DOHH2 (cell line): ENCODE data around the gene CMTM3.

ENCODE experiments used
- H3F3A ChIP-seq: fragments of 200-600 bp; sonication (generic), shearing (Covaris generic); 2 replicates; pipeline ENCODE4 v1.6.0; 2016; ENCODE audit warnings: antibody characterized with exemption, mild to moderate bottlenecking; ENCODE audit not compliant: control insufficient read depth, insufficient read depth
- H3K27ac ChIP-seq: fragments of 200-600 bp; sonication (generic); 2 replicates; pipeline ENCODE4 v1.5.1; 2014; ENCODE audit warnings: low read depth, mild to moderate bottlenecking, low read length, moderate library complexity
- H3K27me3 ChIP-seq: fragments of 200-600 bp; sonication (generic); 2 replicates; pipeline ENCODE4 v1.6.1; 2014; ENCODE audit warnings: mild to moderate bottlenecking, low read length, mixed read lengths; ENCODE audit not compliant: control insufficient read depth
- H3K36me3 ChIP-seq: fragments of 200-600 bp; sonication (generic); 2 replicates; pipeline ENCODE4 v1.6.1; 2014; ENCODE audit warnings: mild to moderate bottlenecking, low read length, moderate library complexity, mixed read lengths; ENCODE audit not compliant: control insufficient read depth
- H3K4me1 ChIP-seq: fragments of 200-600 bp; sonication (generic); 2 replicates; pipeline ENCODE4 v1.6.1; 2014; ENCODE audit warnings: mild to moderate bottlenecking, low read length, mixed read lengths; ENCODE audit not compliant: control insufficient read depth
- H3K4me2 ChIP-seq: fragments of 200-600 bp; sonication (generic); 2 replicates; pipeline ENCODE4 v1.6.0; 2014; ENCODE audit warnings: mild to moderate bottlenecking, low read length, moderate library complexity
- H3K4me3 ChIP-seq: fragments of 200-600 bp; sonication (generic); 2 replicates; pipeline ENCODE4 v1.5.1; 2014; ENCODE audit warnings: mild to moderate bottlenecking, low read length, mixed read lengths
- H3K79me2 ChIP-seq: fragments of 200-600 bp; sonication (generic); 2 replicates; pipeline ENCODE4 v1.6.1; 2014; ENCODE audit warnings: mild to moderate bottlenecking, low read length, mixed read lengths; ENCODE audit not compliant: control insufficient read depth
- H3K9me2 ChIP-seq: fragments of 200-600 bp; sonication (generic); replicated peaks from 2 replicates; pipeline ENCODE4 v1.6.1; 2014; ENCODE audit warnings: mild to moderate bottlenecking, low read length, mixed read lengths; ENCODE audit not compliant: control insufficient read depth
- H3K9me3 ChIP-seq: fragments of 200-600 bp; sonication (generic); 2 replicates; pipeline ENCODE4 v1.6.1; 2014; ENCODE audit warnings: antibody characterized with exemption, low read length, mixed read lengths; ENCODE audit not compliant: control insufficient read depth, insufficient read depth
- H4K20me1 ChIP-seq: fragments of 200-600 bp; sonication (generic); 2 replicates; pipeline ENCODE4 v1.6.0; 2014; ENCODE audit warnings: low read depth, mild to moderate bottlenecking, antibody characterized with exemption, low read length, moderate library complexity; ENCODE audit not compliant: control insufficient read depth, insufficient read depth
- EZH2phosphoT487 ChIP-seq: fragments of 200-600 bp; sonication (generic); IDR thresholded peaks from 2 replicates; pipeline ENCODE4 v1.6.1; 2017; ENCODE audit warnings: borderline replicate concordance, mild to moderate bottlenecking, antibody characterized with exemption, low read length, moderate library complexity, mixed read lengths
- TF ChIP-seq, protein P1 (sequence below): fragments of 200-600 bp; sonication (generic); IDR thresholded peaks from one replicate; pipeline ENCODE4 v1.5.1; 2014; ENCODE audit warnings: antibody characterized with exemption, mild to moderate bottlenecking, low read depth, low read length; ENCODE audit not compliant: poor library complexity, severe bottlenecking

The CMTM3 gene

DNA sequence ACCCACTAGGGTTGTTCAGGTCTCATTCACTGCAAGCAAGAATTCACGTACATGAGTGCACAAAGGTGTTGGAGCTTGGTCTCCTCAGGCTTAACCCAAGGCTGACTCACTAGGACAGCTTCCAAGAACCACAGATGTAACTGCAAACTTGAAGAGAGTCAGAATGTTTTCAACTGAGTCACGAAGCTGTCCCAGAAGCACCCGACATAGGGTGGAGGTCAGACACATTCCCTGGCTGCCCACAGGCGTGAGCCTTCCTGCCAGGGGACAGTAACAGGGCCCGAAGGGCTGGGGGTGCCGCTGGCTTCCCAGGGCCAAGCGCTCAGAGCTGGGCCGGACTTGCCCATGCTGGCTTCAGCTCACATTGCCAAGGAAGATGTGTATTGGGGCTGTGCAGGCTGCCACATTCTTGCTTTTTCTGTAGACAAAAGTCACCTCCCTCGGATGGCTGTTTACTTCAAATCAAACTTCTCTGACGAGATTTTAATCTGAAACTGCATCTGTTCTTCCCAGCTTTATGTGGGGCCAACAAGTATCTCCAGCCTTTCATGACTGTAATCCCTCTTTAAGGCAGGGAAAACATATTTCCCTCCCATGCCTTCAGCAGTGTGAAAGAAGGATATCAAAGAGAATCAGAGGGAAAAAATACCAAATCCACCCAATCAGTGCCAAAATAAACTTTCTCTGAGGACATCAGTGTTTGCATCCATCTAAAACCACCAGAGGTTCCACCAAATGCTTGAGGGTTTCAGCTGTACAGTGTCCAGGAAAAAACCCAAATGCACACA is 14.3 kb downstream of the CMTM3 start:
- Histone ChIP-seq H3K27me3 (no peaks in the 10 kb centered on the region), H3K9me2 (no peaks in the 10 kb centered on the region), H3K27ac (peak overlapping the region; percentile 5; the same call in 1 of the 2 replicates), H3K4me3 (no peak overlapping the region), H3K9me3 (no peaks in the 10 kb centered on the region), H3K4me1 (peaks cover 34% of the 10 kb centered on the region), H3K36me3 (no peaks in the 10 kb centered on the region), H3F3A (no peaks in the 10 kb centered on the region), H3K79me2 (no peaks in the 10 kb centered on the region), H4K20me1 (no peaks in the 10 kb centered on the region; the same call in 1 of the 2 replicates), H3K4me2 (0 out of 2 replicates have a peak overlapping the region, but pooled peaks have one; percentile 40)
- TF ChIP-seq EZH2phosphoT487 = no peak
- TF ChIP-seq, protein P1, sequence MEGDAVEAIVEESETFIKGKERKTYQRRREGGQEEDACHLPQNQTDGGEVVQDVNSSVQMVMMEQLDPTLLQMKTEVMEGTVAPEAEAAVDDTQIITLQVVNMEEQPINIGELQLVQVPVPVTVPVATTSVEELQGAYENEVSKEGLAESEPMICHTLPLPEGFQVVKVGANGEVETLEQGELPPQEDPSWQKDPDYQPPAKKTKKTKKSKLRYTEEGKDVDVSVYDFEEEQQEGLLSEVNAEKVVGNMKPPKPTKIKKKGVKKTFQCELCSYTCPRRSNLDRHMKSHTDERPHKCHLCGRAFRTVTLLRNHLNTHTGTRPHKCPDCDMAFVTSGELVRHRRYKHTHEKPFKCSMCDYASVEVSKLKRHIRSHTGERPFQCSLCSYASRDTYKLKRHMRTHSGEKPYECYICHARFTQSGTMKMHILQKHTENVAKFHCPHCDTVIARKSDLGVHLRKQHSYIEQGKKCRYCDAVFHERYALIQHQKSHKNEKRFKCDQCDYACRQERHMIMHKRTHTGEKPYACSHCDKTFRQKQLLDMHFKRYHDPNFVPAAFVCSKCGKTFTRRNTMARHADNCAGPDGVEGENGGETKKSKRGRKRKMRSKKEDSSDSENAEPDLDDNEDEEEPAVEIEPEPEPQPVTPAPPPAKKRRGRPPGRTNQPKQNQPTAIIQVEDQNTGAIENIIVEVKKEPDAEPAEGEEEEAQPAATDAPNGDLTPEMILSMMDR = no peak

- Histone ChIP-seq H3K4me2 (peak overlapping the region; percentile 40), H3K27ac (peak overlapping the region; percentile 14), H3K9me2 (no peaks in the 10 kb centered on the region), H3K36me3 (no peaks in the 10 kb centered on the region), H3F3A (no peaks in the 10 kb centered on the region), H3K9me3 (no peaks in the 10 kb centered on the region), H4K20me1 (no peaks in the 10 kb centered on the region; the same call in 1 of the 2 replicates), H3K79me2 (no peaks in the 10 kb centered on the region), H3K27me3 (no peaks in the 10 kb centered on the region), H3K4me1 (peaks cover 34% of the 10 kb centered on the region), H3K4me3 (0 out of 2 replicates have a peak overlapping the region, but pooled peaks have one; percentile 5)
- TF ChIP-seq, protein P1 = no peak
- no peak for TF ChIP-seq EZH2phosphoT487
Observed at GRCh38 chr16:66619534-66620428, 15.3 kb downstream of the CMTM3 start.

DNA sequence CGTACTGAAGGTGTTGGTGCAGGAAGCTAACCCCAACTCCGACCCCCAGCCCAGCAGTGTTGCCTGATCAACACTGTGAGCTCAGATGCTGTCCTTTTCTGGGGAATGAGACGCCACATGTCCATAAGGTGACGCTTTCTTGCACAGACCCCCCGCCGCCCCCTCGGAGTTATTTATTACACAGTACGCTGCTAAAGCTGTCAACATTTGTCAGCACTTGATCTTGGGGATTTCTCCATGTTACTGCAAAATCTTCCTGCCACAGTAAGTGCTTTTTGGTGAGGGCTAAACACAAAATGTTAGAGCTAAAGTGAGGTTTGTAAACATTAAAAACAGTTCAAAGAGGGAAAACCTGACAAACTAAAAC is 15.9 kb downstream of the CMTM3 start:
- Histone ChIP-seq H3K4me2 (peak overlapping the region; percentile 40), H3K27me3 (no peaks in the 10 kb centered on the region), H3K27ac (no peak overlapping the region; the same call in 1 of the 2 replicates), H3F3A (no peaks in the 10 kb centered on the region), H3K4me1 (peaks cover 34% of the 10 kb centered on the region), H3K9me3 (no peaks in the 10 kb centered on the region), H4K20me1 (no peaks in the 10 kb centered on the region), H3K79me2 (no peaks in the 10 kb centered on the region), H3K36me3 (no peaks in the 10 kb centered on the region), H3K9me2 (no peaks in the 10 kb centered on the region), H3K4me3 (no peak overlapping the region)
- TF ChIP-seq, protein P1 = no peak
- no peak for TF ChIP-seq EZH2phosphoT487
